ENCODE results near the gene POLL.

POLL gene

GRCh38 chr10:101629837-101630632 lies 42.0 kb upstream of the POLL start:
- Histone ChIP-seq H3K27ac (ENCODE audit: low read depth, low read length) (no peak overlapping the region), H3K4ac (ENCODE audit: low read depth, low read length) (no peak overlapping the region), H3K18ac (ENCODE audit: low read length) (no peak overlapping the region), H3K9me3 (ENCODE audit: insufficient read depth, low read depth, low read length) (peaks cover 2% of the 10 kb centered on the region), H2AFZ (ENCODE audit: insufficient read depth, low read length, poor library complexity) (no peak overlapping the region), H4K8ac (ENCODE audit: low read depth, low read length) (no peak overlapping the region), H2BK12ac (ENCODE audit: low read length) (no peak overlapping the region), H3K79me2 (ENCODE audit: control insufficient read depth, insufficient read depth, low read length, poor library complexity) (no peaks in the 10 kb centered on the region), H3K4me3 (ENCODE audit: low read depth, low read length) (no peak overlapping the region), H3K36me3 (ENCODE audit: control insufficient read depth in 1 of 2, insufficient read depth in 2 of 2, low read length in 2 of 2) (peaks cover 0 to 2% of the 10 kb centered on the region in 2 experiments), H2AK5ac (ENCODE audit: low read length) (no peak overlapping the region), H3K79me1 (ENCODE audit: low read length) (no peaks in the 10 kb centered on the region), H3K4me1 (ENCODE audit: control insufficient read depth in 1 of 2, insufficient read depth in 2 of 2, low read length in 2 of 2) (peaks cover 0 to 10% of the 10 kb centered on the region in 2 experiments), H3K27me3 (ENCODE audit: insufficient read depth, low read length) (no peaks in the 10 kb centered on the region), H3K14ac (ENCODE audit: low read length) (no peak overlapping the region), H3K4me2 (ENCODE audit: low read length) (no peak overlapping the region), H4K12ac (ENCODE audit: low read depth, low read length) (no peak overlapping the region), H3K9ac (ENCODE audit: low read length) (no peak overlapping the region), H2BK120ac (ENCODE audit: insufficient read depth, low read length, poor library complexity) (no peak overlapping the region), H4K91ac (ENCODE audit: low read depth, low read length) (no peak overlapping the region), H2BK5ac (ENCODE audit: low read depth, low read length, poor library complexity) (no peak overlapping the region), H3K23ac (ENCODE audit: low read length) (no peak overlapping the region)
- WGBS (ENCODE audit: extremely low coverage, insufficient coverage, insufficient read length): no CpG with 5 or more reads among the region's 13 CpGs
- DNase-seq: no peak

DNA sequence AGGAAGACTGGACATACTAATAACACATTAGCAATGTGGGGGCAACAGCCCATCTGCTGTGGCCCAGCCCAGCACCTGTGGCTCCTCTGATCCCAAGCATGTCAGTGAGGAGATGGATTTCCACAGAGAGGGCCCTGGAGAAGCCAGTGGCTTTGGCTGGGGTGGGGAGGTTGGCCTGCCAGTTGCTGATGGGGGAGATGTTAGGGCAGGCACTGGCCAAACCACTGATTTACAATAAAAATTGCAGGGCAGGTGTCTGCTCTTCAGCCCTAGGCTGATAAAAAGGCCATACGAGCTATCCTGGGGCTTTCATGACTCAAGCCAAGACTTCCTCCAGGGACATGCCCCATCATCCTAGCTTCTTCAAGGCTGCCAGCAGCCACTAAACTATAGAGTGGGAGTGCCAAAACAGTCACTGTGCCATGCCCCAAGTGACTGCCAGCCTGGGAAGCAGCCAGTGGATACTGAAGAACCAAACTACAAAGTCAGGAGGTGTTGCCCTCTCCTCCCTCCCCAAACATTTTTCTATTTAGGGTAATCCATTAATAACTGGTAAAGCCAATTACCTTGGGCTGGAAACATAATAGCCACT lies 37.9 kb upstream of the POLL start:
- H2AK5ac ChIP-seq (ENCODE audit: low read length): no peak overlapping the region
- no peak overlapping the region for H4K12ac ChIP-seq (ENCODE audit: low read depth, low read length)
- no peak overlapping the region for H2BK12ac ChIP-seq (ENCODE audit: low read length)
- H2BK5ac ChIP-seq (ENCODE audit: low read depth, low read length, poor library complexity): no peak overlapping the region
- no peak overlapping the region for H3K4ac ChIP-seq (ENCODE audit: low read depth, low read length)
- no peaks in the 10 kb centered on the region for H3K27me3 ChIP-seq (ENCODE audit: insufficient read depth, low read length)
- H3K79me2 ChIP-seq (ENCODE audit: control insufficient read depth, insufficient read depth, low read length, poor library complexity): no peaks in the 10 kb centered on the region
- H4K91ac ChIP-seq (ENCODE audit: low read depth, low read length): no peak overlapping the region
- no peak overlapping the region for H2BK120ac ChIP-seq (ENCODE audit: insufficient read depth, low read length, poor library complexity)
- DNase-seq: no peak
- H3K27ac ChIP-seq (ENCODE audit: low read depth, low read length): no peak overlapping the region
- H3K9me3 ChIP-seq (ENCODE audit: insufficient read depth, low read depth, low read length): peaks cover 2% of the 10 kb centered on the region
- H3K4me3 ChIP-seq (ENCODE audit: low read depth, low read length): no peak overlapping the region
- no CpG with 5 or more reads among the region's 1 CpG for WGBS (ENCODE audit: extremely low coverage, insufficient coverage, insufficient read length)
- H3K36me3 ChIP-seq (ENCODE audit: control insufficient read depth in 1 of 2, insufficient read depth in 2 of 2, low read length in 2 of 2): peaks cover 0 to 5% of the 10 kb centered on the region in 2 experiments
- H3K79me1 ChIP-seq (ENCODE audit: low read length): no peaks in the 10 kb centered on the region
- no peak overlapping the region for H3K14ac ChIP-seq (ENCODE audit: low read length)
- no peak overlapping the region for H3K4me2 ChIP-seq (ENCODE audit: low read length)
- no peak overlapping the region for H3K18ac ChIP-seq (ENCODE audit: low read length)
- H2AFZ ChIP-seq (ENCODE audit: insufficient read depth, low read length, poor library complexity): no peak overlapping the region
- H3K23ac ChIP-seq (ENCODE audit: low read length): no peak overlapping the region
- H4K8ac ChIP-seq (ENCODE audit: low read depth, low read length): no peak overlapping the region
- H3K4me1 ChIP-seq (ENCODE audit: control insufficient read depth in 1 of 2, insufficient read depth in 2 of 2, low read length in 2 of 2): peaks cover 0 to 6% of the 10 kb centered on the region in 2 experiments
- H3K9ac ChIP-seq (ENCODE audit: low read length): no peak overlapping the region

GRCh38 chr10:101624526-101625102 lies 36.6 kb upstream of the POLL start:
- Histone ChIP-seq H3K9me3 (ENCODE audit: insufficient read depth, low read depth, low read length) (no peaks in the 10 kb centered on the region), H2BK5ac (ENCODE audit: low read depth, low read length, poor library complexity) (no peak overlapping the region), H3K36me3 (ENCODE audit: control insufficient read depth in 1 of 2, insufficient read depth in 2 of 2, low read length in 2 of 2) (peaks cover 0 to 7% of the 10 kb centered on the region in 2 experiments), H3K23ac (ENCODE audit: low read length) (no peak overlapping the region), H3K79me1 (ENCODE audit: low read length) (no peaks in the 10 kb centered on the region), H3K27ac (ENCODE audit: low read depth, low read length) (no peak overlapping the region), H2BK12ac (ENCODE audit: low read length) (no peak overlapping the region), H3K4me1 (ENCODE audit: control insufficient read depth in 1 of 2, insufficient read depth in 2 of 2, low read length in 2 of 2) (no peaks in the 10 kb centered on the region), H4K91ac (ENCODE audit: low read depth, low read length) (no peak overlapping the region), H3K14ac (ENCODE audit: low read length) (no peak overlapping the region), H3K18ac (ENCODE audit: low read length) (no peak overlapping the region), H2AFZ (ENCODE audit: insufficient read depth, low read length, poor library complexity) (no peak overlapping the region), H3K4ac (ENCODE audit: low read depth, low read length) (no peak overlapping the region), H3K4me3 (ENCODE audit: low read depth, low read length) (no peak overlapping the region), H3K4me2 (ENCODE audit: low read length) (no peak overlapping the region), H3K9ac (ENCODE audit: low read length) (no peak overlapping the region), H4K8ac (ENCODE audit: low read depth, low read length) (no peak overlapping the region), H2AK5ac (ENCODE audit: low read length) (no peak overlapping the region), H4K12ac (ENCODE audit: low read depth, low read length) (no peak overlapping the region), H3K27me3 (ENCODE audit: insufficient read depth, low read length) (no peaks in the 10 kb centered on the region), H3K79me2 (ENCODE audit: control insufficient read depth, insufficient read depth, low read length, poor library complexity) (no peaks in the 10 kb centered on the region), H2BK120ac (ENCODE audit: insufficient read depth, low read length, poor library complexity) (no peak overlapping the region)
- DNase-seq: no peak
- no CpG with 5 or more reads among the region's 4 CpGs for WGBS (ENCODE audit: extremely low coverage, insufficient coverage, insufficient read length)

GRCh38 chr10:101623528-101623927 lies 35.5 kb upstream of the POLL start:
- no peak overlapping the region for H2AFZ ChIP-seq (ENCODE audit: insufficient read depth, low read length, poor library complexity)
- no peak overlapping the region for H3K23ac ChIP-seq (ENCODE audit: low read length)
- H3K9ac ChIP-seq (ENCODE audit: low read length): no peak overlapping the region
- H3K27ac ChIP-seq (ENCODE audit: low read depth, low read length): no peak overlapping the region
- no peak overlapping the region for H3K4me3 ChIP-seq (ENCODE audit: low read depth, low read length)
- H3K4me1 ChIP-seq (ENCODE audit: control insufficient read depth in 1 of 2, insufficient read depth in 2 of 2, low read length in 2 of 2): no peaks in the 10 kb centered on the region
- WGBS (ENCODE audit: extremely low coverage, insufficient coverage, insufficient read length): no CpG with 5 or more reads among the region's 1 CpG
- H3K4ac ChIP-seq (ENCODE audit: low read depth, low read length): no peak overlapping the region
- no peak overlapping the region for H4K8ac ChIP-seq (ENCODE audit: low read depth, low read length)
- no peak overlapping the region for H4K91ac ChIP-seq (ENCODE audit: low read depth, low read length)
- H2BK5ac ChIP-seq (ENCODE audit: low read depth, low read length, poor library complexity): no peak overlapping the region
- H3K18ac ChIP-seq (ENCODE audit: low read length): no peak overlapping the region
- peak in 1 of 2 donors; percentile 35 for DNase-seq
- H4K12ac ChIP-seq (ENCODE audit: low read depth, low read length): no peak overlapping the region
- no peaks in the 10 kb centered on the region for H3K27me3 ChIP-seq (ENCODE audit: insufficient read depth, low read length)
- H3K14ac ChIP-seq (ENCODE audit: low read length): no peak overlapping the region
- no peak overlapping the region for H2BK12ac ChIP-seq (ENCODE audit: low read length)
- no peak overlapping the region for H2AK5ac ChIP-seq (ENCODE audit: low read length)
- no peaks in the 10 kb centered on the region for H3K79me1 ChIP-seq (ENCODE audit: low read length)
- H3K9me3 ChIP-seq (ENCODE audit: insufficient read depth, low read depth, low read length): no peaks in the 10 kb centered on the region
- no peak overlapping the region for H3K4me2 ChIP-seq (ENCODE audit: low read length)
- no peak overlapping the region for H2BK120ac ChIP-seq (ENCODE audit: insufficient read depth, low read length, poor library complexity)
- H3K79me2 ChIP-seq (ENCODE audit: control insufficient read depth, insufficient read depth, low read length, poor library complexity): no peaks in the 10 kb centered on the region
- H3K36me3 ChIP-seq (ENCODE audit: control insufficient read depth in 1 of 2, insufficient read depth in 2 of 2, low read length in 2 of 2): peaks cover 0 to 7% of the 10 kb centered on the region in 2 experiments
